ENCODE data around the gene SLC12A5. TPM values are rescaled to one million over a fixed set of nuclear protein-coding genes. Genes with fewer than 3 reads are reported as not detected.

The SLC12A5 gene
- total RNA-seq, 1 donor, result under 0.01 TPM

GRCh38 chr20:46057856-46058598 lies 29.0 kb downstream of the SLC12A5 start:
- peak; percentile 33 for DNase-seq (ENCODE audit: low read depth)
- TF ChIP-seq, protein P1, sequence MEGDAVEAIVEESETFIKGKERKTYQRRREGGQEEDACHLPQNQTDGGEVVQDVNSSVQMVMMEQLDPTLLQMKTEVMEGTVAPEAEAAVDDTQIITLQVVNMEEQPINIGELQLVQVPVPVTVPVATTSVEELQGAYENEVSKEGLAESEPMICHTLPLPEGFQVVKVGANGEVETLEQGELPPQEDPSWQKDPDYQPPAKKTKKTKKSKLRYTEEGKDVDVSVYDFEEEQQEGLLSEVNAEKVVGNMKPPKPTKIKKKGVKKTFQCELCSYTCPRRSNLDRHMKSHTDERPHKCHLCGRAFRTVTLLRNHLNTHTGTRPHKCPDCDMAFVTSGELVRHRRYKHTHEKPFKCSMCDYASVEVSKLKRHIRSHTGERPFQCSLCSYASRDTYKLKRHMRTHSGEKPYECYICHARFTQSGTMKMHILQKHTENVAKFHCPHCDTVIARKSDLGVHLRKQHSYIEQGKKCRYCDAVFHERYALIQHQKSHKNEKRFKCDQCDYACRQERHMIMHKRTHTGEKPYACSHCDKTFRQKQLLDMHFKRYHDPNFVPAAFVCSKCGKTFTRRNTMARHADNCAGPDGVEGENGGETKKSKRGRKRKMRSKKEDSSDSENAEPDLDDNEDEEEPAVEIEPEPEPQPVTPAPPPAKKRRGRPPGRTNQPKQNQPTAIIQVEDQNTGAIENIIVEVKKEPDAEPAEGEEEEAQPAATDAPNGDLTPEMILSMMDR (IDR thresholded peaks at IDR 0.05; ENCODE audit: insufficient read depth, low read depth, low read length), result peak; percentile 40

DNA sequence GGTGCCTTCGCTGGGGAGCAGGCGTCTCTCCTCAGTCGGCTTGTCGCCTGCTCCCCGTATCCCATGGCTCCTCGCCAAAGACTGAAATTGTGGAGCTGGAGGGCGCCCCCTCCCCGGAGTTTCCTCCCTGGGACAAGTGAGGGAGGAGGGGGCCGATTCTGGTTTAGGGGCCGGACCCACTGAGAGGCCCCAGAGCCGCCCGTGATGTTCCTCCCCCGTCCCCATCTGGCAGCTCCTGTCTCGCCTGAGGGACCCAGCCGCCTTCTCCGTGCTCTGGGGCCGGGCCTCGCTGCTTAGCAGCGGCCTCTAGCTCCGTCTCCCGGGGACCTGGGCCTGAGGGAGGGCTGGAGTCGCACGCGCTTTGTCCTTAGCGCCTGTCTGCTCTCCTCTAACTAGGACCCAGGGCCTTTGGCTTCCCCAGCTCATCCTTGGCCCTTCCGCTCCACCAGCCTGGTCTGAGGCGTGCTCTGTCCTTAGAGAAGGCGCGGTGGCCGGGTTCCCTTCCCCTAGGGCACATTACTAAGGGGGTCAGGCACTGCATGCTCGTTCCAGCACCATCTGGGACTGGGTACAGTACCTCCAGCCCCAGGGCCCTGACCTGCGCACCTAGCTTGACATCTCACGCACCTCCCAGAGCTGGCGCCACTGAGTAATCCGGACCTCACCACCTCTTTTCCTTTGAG lies 29.7 kb downstream of the SLC12A5 start:
- TF ChIP-seq, protein P1 (IDR thresholded peaks at IDR 0.05; ENCODE audit: insufficient read depth, low read depth, low read length), result no peak
- no peak for DNase-seq (ENCODE audit: low read depth)
- peak overlapping the region; percentile 35 for H3K4me3 ChIP-seq (ENCODE audit: low read depth, low read length)

More at GRCh38 chr20:46057856-46058598, 29.0 kb downstream of the SLC12A5 start:
- H3K4me3 ChIP-seq (ENCODE audit: low read depth, low read length), result peak overlapping the region; percentile 35

DNA sequence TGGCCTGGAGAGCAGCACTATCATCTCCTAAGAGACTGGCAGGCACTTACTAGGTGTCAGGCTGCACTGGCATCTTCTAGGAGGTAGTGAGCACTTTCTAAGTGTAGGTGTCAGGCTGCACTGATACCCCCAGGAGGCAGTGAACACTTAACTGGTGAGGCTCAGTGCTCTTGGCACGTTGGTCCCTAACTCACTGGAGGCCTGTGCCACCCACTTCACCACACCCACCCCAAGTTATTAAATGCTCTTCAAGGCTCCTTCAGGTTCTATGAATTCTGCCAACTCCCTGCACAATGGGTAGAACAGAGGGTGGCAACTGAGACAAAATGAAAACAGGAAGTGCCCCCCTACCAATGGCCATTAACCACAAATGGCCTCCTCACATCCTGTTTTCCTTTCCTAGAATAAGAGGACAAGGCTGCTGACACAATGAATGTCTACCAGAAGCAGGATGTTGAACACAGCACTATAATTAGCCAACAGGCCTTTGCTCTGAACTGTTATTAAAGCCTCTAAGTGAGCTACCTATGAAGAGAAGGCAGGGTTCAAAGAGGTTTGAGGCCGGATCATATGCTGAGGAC lies 31.4 kb downstream of the SLC12A5 start:
- no peak for DNase-seq (ENCODE audit: low read depth)
- TF ChIP-seq, protein P1 (IDR thresholded peaks at IDR 0.05; ENCODE audit: insufficient read depth, low read depth, low read length), result no peak
- H3K4me3 ChIP-seq (ENCODE audit: low read depth, low read length), result no peak overlapping the region

GRCh38 chr20:46060975-46061374 lies 32.0 kb downstream of the SLC12A5 start:
- H3K4me3 ChIP-seq (ENCODE audit: low read depth, low read length), result no peak overlapping the region
- DNase-seq (ENCODE audit: low read depth), result no peak
- TF ChIP-seq, protein P1 (IDR thresholded peaks at IDR 0.05; ENCODE audit: insufficient read depth, low read depth, low read length), result no peak

- no peak overlapping the region for H3K4me3 ChIP-seq (ENCODE audit: low read depth, low read length)
- no peak for DNase-seq (ENCODE audit: low read depth)
- TF ChIP-seq, protein P1 (IDR thresholded peaks at IDR 0.05; ENCODE audit: insufficient read depth, low read depth, low read length), result no peak
These were observed 33.1 kb downstream of the SLC12A5 start for GRCh38 chr20:46062151-46062550.

DNA sequence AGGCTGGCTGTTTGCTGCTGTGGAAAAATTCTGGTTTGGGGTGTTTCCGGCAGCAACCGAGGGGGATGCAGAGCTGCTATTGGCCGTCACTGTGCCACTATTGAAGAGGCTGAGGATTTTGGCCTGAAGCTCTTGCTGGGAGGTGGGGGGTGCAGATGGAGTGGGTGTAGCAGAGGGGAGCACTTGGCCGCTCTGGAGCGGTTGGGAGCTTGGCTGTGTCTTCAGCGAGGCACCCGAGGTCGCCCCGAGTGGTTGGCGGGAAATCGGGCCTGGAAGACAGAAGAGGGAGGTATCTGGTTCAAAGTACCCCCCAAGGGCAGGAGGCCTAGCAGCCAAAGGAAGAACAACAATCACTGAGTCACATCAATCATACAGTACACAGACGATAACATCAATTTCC lies 33.6 kb downstream of the SLC12A5 start:
- no peak overlapping the region for H3K4me3 ChIP-seq (ENCODE audit: low read depth, low read length)
- TF ChIP-seq, protein P1 (IDR thresholded peaks at IDR 0.05; ENCODE audit: insufficient read depth, low read depth, low read length), result no peak
- no peak for DNase-seq (ENCODE audit: low read depth)

Data from fibroblast of villous mesenchyme (primary cell).